Hepatocyte (in vitro differentiated cells): Measurements from ENCODE around the gene PITX3.

ENCODE experiments used
- CTCF ChIP-seq: fragments of 200-600 bp; sonication (generic); IDR thresholded peaks from 2 replicates; pipeline ENCODE4 v1.5.1; 2016; ENCODE audit warnings: antibody characterized with exemption, mild to moderate bottlenecking; ENCODE audit not compliant: poor library complexity
- EZH2 ChIP-seq: fragments of 200-600 bp; sonication (generic); IDR thresholded peaks from 2 replicates; pipeline ENCODE4 v1.6.1; 2016; ENCODE audit warnings: antibody characterized with exemption, mild to moderate bottlenecking, borderline replicate concordance
- EZH2phosphoT487 ChIP-seq: fragments of 200-600 bp; sonication (generic); IDR thresholded peaks from one replicate; pipeline ENCODE4 v1.6.1; 2018; ENCODE audit warnings: antibody characterized with exemption, mild to moderate bottlenecking, low read depth, moderate library complexity; ENCODE audit not compliant: unreplicated experiment, severe bottlenecking

DNA sequence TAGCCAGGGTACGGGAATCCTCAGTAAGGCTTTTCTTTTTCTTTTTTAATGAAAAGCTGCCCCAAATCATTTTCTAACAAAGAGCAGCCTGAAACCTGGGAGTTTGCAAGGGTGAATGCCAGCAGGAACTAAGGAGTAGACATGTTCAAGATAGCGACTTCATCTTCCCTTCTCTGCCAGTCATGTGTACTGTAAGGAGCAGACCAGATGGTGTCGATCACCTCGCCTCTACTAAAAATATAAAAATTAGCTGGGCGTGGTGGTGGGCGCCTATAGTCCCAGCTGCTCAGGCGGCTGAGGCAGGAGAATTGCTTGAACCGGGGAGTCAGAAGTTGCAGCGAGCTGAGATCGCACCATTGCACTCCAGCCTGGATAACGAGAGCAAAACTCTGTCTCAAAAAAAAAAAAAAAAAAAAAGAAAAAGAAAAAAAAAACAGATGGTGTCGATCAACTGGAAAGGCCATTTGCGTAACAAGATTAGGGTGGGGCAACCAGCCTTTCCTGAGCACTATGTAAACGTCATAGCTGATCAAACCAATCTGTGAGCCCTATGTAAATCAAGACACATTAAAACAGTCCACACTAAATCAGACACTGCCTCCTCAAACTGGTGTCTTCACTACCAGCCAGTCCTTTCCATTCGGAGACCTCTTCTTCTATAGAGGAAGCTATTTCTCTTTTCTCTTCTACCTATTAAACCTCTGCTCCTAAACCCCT, 55.3 kb downstream of the PITX3 start:
- TF ChIP-seq CTCF (no peak), EZH2 (no peak), EZH2phosphoT487 (no peak)
